ENCODE results near the gene TFF3. TPM values are rescaled to one million over a fixed set of nuclear protein-coding genes. Genes with fewer than 3 reads are reported as not detected.

The TFF3 gene
- total and polyA plus RNA-seq, 10 of the 15 experiments (the other 5 are each of a cell fraction or from before 2014, with no cell fraction given) = not detected

DNA sequence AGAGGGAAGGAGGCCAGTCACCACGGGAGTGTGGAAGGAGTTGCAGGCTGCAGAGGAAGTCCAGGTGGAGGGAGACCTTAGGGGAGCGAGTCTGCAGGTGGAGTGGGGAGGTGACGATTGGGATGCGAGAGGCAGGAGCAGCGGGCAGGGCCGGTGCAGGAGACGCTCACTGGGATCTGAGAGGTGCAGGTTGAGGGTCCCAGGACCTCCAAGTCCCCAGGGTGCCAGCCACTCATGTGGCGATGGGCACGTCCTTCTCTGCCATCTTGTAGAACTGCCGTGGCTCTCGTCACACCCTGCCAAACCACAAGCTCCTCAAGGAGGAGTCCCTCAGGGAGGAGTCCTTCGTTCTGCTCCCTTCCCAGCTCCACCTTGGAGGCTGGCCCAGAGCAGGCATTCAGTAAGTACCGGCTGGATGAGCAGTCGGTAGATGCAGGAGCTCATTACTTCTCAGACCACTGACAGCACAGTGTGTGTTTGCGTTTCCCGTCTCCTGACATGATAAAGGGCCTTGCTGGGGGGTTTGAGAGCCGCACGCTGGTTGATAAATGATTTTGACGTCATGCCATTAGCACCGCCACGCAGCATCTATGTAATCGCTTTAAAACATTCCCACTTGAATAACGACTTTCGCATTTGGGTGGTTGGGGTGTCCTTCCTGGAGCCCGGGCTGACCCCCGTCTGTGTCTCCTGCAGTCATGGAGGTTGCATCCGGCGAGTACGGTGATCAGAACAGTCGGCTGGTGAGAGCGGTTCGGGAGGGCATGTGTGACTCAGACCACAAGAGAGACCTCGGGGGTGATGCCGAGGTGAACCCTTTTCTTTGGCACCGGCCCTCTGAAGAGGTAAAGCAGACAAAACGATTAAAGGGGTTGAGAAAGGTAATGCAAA lies 27.8 kb downstream of the TFF3 start:
- intact Hi-C loops (cut with micrococcal nuclease; ENCODE audit: unreplicated experiment) = loop anchor here (5.0 kb wide), 2 partner anchors 45 to 50 kb away; no protein-coding TSS in a partner anchor
- CTCF ChIA-PET = interaction anchor here (1.1 to 1.6 kb wide), 3 partner anchors 22 to 142 kb away, joined by 4 to 5 read pairs (median 4); no protein-coding TSS in a partner anchor
- no peaks in the 10 kb centered on the region for H3K36me3 ChIP-seq (ENCODE audit: control insufficient read depth in 2 of 2, insufficient read depth in 2 of 2, low read length in 1 of 2)
- H3K79me2 ChIP-seq (ENCODE audit: control insufficient read depth, insufficient read depth, low read length) = no peaks in the 10 kb centered on the region
- POLR2A ChIA-PET = interaction anchor here (1.2 kb wide), 1 partner anchor 175 kb away, joined by 3 read pairs; no protein-coding TSS in a partner anchor
- no peaks in the 10 kb centered on the region for H3K27me3 ChIP-seq (replicated peaks in 1 of 2; ENCODE audit: control insufficient read depth in 2 of 2, insufficient read depth in 2 of 2, low read length in 1 of 2)
- H3K4me3 ChIP-seq = no peak overlapping the region
- TF ChIP-seq HDGF (IDR thresholded peaks at IDR 0.05) = peak; percentile 83; the same call in 1 of the 2 replicates
- TF ChIP-seq, protein P1, sequence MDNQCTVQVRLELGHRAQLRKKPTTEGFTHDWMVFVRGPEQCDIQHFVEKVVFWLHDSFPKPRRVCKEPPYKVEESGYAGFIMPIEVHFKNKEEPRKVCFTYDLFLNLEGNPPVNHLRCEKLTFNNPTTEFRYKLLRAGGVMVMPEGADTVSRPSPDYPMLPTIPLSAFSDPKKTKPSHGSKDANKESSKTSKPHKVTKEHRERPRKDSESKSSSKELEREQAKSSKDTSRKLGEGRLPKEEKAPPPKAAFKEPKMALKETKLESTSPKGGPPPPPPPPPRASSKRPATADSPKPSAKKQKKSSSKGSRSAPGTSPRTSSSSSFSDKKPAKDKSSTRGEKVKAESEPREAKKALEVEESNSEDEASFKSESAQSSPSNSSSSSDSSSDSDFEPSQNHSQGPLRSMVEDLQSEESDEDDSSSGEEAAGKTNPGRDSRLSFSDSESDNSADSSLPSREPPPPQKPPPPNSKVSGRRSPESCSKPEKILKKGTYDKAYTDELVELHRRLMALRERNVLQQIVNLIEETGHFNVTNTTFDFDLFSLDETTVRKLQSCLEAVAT (IDR thresholded peaks at IDR 0.05) = peak; percentile 20; the same call in 1 of the 2 replicates
- TF ChIP-seq DPF2 (IDR thresholded peaks at IDR 0.05) = no peak
- TF ChIP-seq PBX3 (IDR thresholded peaks at IDR 0.05; ENCODE audit: insufficient replicate concordance, low read depth, low read length) = no peak
- H3K9me3 ChIP-seq (replicated peaks; ENCODE audit: control insufficient read depth, insufficient read depth, low read length) = no peaks in the 10 kb centered on the region; the same call in 2 of the 3 replicates
- ATAC-seq = no peak
- BruUV-seq (replicated peaks) = no TSS peak
- H3K9ac ChIP-seq (ENCODE audit: control insufficient read depth, insufficient read depth, low read length) = no peak overlapping the region
- peaks cover 28% of the 10 kb centered on the region for H3K4me1 ChIP-seq (ENCODE audit: control insufficient read depth, insufficient read depth, low read length)
- in situ Hi-C loops (cut with MboI) = loop anchor here (5.0 kb wide), 1 partner anchor 40 kb away; no protein-coding TSS in a partner anchor
- no peak overlapping the region for H2AFZ ChIP-seq (ENCODE audit: control insufficient read depth, low read depth, low read length)
- no peak overlapping the region for H3K27ac ChIP-seq (ENCODE audit: control insufficient read depth, insufficient read depth)
- no peaks in the 10 kb centered on the region for H4K20me1 ChIP-seq (ENCODE audit: control insufficient read depth, insufficient read depth)
- peak overlapping the region; percentile 91 for H3K4me2 ChIP-seq (ENCODE audit: control insufficient read depth, insufficient read depth)
- no peak for FAIRE-seq
- SMC1A ChIA-PET (ENCODE audit: uncharacterized antibody, unreplicated experiment) = interaction anchor here (2.2 to 4.8 kb wide), 4 partner anchors 28 to 124 kb away, joined by 7 to 34 read pairs (median 16); no protein-coding TSS in a partner anchor
- DNase-seq (ENCODE audit: low read depth, low spot score) = no peak
- 81% methylated on average over 30 of the region's 36 CpGs for WGBS (ENCODE audit: insufficient coverage, insufficient replicate concordance, low lambda C conversion rate, missing lambda C conversion rate)
- RAD21 ChIA-PET (ENCODE audit: unreplicated experiment) = interaction anchor here (0.8 kb wide), 1 partner anchor 29 kb away, joined by 3 read pairs; no protein-coding TSS in a partner anchor

Measured in GM12878 (cell line).